Non-pigmented ciliary epithelial cell (primary cell): ENCODE results near the gene TP53I11.
A peak's percentile ranks its signal among the peaks of the same experiment; 100 is the strongest.

Experiments
- DNase-seq: peaks from one replicate; pipeline ENCODE4 v3.0.0-alpha.2; 2010; ENCODE audit warnings: low read depth

TP53I11 gene

DNA sequence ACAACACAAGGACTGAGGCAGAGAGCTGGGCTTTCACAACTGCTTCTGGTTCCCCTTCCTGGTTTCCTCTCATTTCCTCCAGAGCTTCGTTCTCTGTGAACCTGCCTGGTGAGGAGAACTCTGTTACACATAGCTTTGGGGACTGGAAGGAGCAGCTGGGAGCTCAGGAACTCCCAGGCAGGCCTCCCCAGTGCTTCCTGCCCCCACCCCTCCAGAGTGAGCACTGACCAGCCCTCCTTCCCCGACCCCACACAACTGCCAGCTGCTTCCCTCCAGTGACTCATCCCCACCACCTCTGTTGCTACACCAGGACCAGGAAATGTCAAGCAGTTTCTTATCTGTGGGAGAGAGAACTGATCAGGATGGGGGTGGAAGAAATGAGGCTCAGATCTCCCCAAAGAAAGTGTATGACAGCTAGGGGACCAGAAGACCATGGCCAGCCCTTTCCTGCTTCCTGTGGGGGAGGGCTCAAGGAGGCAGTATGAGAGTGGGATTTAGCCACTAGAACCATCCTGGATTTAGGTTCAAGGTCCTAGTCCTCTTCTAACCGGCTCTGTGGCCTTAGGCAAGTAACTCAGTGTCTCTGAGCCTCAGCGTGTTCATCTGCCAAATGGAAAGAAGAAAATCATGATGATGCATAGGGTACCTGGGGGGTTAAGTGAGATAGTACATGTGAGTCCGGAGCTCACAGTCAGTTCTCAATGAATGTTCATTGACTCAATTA lies 4.5 kb upstream of the TP53I11 start:
- DNase-seq, result peak; percentile 44

DNA sequence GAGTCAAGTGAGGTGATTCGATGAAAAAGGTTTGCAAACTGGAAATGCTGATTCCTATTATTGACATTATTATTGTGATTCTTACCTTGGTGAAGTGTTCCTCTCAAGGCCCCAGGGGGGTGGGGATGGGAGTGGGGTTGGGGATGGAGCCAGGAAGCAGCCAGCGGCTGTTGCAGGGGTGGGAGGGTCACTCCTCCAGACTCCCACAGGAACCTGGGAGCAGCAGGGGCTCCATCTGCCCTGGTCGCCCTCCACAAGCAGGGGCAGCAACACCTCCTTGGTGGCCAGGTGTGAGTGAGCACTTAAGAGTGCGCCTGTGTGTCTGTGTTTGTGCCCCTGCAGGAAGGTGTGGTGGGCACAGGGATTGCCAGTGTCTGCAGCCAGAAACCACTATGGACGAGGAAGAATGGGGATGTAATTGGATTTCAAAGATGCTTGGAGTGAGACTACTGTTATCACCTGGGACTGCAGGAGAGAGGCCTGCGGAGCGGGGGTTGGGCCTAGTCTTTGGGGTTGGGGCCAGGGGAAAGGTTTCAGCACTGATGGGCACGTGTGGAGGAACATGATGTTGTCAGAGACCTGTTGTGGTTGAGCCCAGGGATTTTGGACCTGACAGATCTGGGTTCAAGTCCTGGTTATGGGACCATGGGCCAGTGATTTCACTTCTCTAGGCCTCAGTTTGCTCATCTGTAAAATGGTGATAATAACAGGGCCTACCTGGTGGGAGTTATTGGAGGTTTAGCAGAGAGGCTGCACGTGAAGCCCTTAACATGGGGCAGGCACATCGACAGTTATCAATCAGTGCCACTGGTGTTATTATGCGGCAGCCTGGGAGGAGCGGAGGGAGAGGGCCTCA lies 3.6 kb upstream of the TP53I11 start:
- no peak for DNase-seq

DNA sequence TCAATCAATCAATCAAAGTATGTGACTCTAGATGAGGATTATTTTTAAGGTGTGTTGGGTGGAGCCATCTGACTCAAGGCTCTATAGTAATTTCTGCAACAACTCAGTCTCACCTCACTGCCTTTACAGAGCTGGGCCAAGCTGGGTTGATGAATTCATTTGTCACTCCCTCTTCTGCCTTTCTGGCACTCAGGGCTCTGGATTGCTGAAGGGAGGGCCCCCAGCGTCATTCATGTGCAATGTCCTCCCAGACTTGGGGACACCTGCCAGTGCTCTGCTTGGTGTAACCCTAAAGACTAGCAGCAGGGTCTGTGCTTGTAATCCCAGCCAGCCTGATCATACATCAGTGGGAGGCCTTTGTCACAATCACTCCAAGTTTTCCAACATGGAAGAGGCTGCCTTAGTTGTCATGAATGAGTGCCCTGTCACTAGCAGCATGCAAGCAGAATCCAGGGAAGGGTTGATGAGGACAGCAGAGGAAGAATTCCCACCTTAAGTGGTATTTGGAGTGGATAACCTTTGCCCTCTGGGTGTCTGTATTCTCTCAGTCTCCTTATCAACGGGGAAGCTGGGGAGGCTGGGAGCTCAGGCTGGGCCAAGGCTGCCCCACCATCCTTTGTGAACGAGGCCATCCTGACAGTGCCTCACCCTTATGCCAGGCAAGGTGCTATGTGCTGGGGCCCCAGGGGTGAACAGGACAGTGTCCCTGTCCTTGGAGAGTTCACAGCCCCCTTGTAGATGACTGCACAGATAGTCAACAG lies 2.0 kb upstream of the TP53I11 start:
- no peak for DNase-seq

DNA sequence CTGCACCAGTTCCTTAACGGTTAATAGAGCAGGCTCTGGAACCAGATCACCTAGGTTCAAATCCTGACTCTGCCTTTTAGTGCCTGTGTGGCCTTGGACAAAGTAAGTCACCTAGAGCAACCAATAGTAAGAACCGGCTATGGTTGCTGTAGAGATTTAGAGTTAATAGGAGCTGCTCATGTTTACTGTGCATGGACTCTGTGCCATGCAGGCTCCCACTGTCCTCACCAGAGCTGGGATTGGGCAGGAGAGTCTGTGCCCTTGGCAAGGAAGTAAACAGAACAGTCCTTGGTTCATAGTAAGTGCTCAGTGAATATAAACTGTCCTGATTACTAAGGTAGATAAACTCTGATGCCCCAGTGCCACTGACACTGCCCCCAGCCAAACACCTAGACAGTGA lies 1.4 kb upstream of the TP53I11 start:
- DNase-seq, result no peak

DNA sequence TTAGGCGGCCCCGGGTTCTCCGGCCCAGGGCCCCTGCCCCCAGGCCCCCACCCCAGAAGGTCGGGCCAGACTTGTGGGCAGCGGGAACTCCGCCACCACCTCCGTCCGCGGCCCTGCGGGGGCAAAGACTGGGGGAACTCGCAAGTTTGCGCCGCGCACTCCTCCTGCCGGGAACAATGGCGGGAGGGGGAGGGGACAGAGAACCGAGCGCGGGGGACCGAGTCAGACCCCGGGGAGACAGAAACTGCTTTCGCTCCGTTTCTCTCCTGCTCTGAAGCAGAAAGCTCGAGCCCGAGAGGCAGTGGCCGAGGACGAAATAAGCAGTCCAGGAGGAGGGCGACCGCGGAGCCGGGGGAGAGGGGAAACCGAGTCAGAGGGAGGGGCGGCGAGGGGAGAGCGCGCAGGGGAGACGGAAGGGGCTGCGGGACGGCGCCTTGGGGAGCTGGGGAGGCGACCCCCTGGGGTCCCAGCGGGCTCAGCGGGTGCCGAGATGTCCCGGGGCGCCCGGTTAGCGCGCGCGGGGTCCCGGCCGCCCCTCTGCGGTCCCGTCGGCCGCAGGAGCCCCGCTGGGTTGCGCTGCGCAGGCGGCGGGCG lies 555 bp downstream of the TP53I11 start:
- DNase-seq, result no peak

DNA sequence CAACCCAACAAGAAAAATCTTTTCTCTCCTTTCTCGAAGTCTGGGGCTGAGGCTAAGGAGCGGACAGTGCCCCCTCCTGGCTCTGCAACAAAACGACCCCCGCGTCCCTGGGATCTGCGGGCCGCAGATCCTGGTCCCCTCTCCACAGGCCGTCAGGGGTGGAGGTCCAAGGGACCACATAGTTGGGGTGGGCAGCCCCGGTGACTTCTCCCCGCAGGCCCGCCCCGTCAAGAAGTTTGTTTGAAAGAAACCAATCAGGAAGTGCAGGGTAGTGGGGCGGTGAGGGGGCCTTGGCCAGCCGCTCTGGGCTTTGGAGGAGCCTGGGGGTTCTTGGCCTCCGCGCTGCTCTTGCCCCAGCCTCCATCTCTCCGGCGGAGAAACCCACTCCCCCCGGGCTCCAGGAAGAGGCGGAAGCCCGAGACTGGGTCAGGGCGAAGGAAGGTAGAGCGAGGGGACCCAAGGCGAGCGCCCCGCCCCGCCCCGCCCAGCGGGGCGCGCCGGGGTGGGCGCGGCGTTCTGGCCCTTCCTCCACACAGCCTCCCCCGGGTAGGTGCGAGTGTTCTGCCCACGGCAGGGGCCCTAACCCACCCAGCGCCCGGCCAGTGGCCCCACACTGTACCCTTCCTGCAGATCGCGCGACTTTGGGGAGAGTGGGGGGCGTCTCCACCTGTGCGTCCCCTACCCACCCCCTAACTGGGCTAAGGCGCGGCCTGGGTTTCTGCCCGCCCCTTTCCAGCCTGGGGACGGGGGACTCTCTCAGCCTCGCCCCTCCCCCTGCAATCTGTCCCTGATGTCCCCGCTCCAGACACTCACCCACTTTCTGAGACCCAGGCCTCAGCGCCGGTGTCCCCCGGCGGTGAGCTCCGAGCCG lies 1.3 kb downstream of the TP53I11 start:
- DNase-seq, result no peak

DNA sequence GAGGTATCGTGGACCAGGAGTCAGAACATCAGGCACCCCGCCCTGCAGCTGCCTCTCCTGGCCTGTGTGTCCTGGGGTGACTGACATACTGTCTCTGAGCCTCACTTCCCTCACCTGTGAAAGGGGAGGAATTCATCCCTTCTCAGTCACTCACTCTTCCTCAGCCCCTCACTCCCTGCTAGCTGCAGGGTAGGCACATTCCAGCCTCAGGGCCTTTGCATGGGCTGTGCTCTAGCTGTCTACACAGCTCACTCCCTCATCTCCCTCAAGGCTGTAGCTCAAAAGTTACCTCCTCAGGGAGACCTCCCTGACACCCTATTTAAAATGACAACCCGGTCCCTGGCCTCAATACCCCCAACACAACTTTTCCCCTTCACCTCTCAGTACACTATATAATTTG lies 2.5 kb downstream of the TP53I11 start:
- DNase-seq, result no peak

DNA sequence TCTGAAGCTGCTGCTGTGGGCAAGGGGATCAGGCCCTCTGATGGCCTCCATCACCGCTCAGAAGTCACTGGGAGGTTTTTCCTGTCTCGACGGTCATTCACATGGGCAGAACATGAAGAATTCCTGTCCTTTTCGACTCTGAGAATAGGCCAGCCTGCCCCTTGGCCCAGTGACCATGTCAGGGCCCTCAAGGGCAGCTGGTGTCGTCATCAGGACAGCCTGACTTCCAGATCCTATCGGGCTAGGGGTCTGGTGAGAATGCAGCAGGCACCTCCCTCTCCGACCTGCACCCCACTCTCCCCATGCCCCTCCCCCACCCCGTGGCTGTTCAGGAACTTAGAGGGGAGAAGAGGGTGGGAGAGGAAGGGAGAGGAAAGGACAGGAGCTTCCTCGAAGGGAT lies 3.6 kb downstream of the TP53I11 start:
- DNase-seq, result no peak

DNA sequence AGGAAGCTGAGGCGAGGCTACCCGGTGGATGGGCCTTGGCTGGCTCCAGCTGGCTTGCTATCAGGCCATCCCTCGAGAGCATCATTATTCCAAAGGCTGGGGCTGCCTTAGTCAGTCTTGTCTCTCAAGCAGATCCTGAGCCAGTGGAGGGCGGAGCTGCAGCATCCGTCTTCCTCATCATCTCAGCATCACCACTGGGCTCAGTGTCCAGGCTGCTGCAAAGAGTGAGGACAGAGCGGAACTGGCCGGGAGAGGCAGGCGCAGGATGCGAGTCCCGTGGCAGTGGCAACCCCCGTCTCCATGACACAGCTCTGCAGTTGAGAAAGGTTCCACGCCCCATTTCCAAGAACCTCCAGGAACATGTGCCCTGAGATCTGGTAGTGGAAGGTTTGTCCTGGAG lies 4.4 kb downstream of the TP53I11 start:
- DNase-seq, result no peak

DNA sequence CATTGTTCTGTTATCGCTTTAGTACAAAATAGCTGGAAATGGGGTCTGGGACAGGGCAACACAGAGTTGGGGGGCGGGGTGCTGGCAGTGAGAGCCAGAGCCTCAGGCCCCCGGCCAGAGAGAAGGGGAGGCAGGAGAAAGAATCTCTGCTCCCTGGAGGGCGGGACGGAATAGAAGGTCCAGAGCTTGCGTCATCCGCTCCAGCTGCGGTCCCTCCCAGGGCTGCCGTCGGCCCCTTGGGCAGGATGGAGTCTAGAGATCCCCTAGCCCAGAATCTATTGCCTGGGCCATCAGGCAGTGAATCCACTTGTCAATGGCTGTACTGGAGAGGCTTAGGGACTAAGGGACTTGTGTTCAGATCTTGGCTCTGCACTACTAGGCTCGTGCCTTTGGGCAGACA lies 5.0 kb downstream of the TP53I11 start:
- DNase-seq, result no peak

DNA sequence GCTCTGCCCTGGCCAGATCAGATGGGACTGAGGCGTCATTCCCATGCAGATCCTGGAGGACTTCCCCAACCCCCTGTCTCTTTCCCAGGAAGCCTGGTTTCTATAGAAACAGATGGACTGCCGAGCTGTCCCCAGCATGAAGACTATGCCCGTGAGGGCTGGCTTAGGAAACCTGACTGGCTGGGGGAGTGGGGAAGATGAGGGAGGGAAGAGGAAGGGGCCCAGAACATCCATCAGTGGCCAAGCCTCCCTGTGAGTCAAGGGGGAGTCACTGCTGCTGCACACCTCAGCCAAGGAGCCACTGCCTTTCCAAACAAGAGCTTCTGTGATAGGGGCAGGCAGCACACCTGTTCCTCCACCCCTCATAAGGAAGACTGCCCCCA lies 5.8 kb downstream of the TP53I11 start:
- no peak for DNase-seq

DNA sequence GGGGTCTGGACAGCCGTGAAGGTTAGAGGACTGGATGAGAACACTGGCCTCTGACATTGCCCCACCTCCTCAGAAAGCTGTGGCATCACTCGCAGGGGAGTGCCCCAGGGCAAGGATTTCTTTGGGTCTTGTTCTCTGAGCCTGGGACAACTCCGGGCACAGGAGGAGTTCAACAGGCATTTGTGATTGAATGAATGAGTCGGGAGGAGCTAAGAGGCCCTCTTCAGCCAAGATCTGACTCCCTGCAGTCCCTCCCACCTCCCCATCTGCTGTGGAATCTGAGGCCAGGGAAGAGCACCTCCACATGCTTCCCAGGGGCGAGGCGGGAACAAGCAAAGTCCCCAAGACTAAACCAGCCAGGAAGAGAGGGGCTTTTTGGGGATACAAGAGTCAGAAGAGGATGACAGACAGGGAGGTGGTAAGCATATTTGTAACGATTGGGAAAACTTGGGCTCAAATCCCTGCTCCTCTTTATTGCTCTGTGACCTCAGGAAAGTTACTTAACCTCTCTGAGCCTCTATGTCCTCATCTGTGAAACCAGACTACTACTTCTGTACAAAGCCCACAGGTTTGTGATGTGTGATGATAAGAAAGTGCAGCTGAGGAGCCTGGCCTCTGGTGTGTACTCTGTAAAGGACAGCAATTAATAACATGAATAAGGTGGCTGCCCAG lies 6.4 kb downstream of the TP53I11 start:
- DNase-seq, result no peak

DNA sequence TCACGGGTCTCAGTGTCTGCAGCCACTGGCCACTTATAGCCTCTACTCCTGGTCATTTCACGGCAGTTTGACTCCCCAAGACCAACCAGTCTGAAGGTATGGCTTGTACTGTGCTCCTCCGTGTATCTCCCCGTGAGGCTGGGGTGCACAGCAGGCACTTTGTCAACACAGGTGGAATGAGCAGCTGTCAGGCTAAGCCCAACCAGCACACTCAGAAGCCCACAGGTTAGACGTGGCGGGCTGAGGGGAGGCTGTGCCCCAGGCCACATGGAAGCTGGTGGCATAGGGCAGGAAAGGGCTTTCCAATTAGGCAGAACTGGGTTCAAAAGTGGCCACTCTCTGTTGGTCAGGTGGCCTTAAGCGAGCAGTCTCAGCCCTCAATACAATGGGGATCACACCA lies 7.0 kb downstream of the TP53I11 start:
- DNase-seq, result no peak

DNA sequence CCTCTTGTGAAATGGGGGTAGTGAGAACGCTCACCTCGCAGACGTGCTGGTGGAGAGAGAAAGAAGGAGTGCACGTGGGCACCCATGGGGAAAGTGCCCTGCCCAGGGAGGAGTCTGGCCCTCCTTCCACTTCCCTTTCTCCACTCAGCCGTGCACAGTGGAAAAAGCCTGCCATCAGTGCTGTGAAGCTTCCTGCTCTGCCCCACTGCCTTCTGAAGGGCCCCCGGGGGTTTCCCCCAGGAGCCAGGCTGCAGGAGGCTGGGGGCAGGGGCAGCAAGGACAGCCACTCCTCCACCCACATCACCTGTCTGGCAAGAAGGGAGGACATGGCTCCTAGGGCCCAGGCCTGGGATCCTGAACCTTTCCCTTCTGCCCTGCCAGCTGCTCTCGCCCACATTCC lies 7.6 kb downstream of the TP53I11 start:
- no peak for DNase-seq

DNA sequence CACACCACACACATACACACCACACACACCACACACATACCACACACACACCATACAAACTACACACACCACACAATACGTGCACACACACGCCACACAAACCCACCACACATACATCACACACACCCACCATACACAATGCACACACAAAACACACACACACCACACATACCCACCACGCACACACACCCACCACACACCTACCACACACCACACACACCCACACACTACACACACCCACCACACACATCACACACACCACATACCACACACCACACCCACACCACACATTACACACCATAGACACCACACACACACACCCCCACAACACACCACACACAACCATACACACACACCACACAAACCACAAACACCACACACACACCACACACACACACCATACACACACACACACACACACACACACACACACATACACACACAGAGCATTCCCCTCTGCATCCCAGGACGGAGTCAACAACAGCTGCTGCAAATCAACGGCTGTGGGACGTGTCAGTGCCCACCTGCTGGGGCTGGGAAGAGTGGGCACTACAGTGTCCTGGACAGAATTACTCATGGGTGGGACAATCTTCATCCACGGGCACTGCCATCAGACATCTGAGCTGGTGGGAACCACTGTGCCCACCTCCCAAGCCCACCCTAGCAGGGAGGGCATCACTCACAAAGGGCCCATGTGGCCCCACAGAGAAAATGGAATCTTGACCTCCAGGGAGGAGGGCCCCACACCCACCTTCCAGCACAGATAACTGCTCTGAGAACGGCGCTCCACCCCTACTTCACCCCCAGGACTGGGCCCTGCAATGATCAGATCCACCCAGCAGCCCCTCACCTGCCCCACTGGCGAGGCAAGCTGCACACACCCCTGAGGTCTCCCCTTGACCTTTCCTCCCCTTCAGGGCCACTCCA lies 8.4 kb downstream of the TP53I11 start:
- no peak for DNase-seq

DNA sequence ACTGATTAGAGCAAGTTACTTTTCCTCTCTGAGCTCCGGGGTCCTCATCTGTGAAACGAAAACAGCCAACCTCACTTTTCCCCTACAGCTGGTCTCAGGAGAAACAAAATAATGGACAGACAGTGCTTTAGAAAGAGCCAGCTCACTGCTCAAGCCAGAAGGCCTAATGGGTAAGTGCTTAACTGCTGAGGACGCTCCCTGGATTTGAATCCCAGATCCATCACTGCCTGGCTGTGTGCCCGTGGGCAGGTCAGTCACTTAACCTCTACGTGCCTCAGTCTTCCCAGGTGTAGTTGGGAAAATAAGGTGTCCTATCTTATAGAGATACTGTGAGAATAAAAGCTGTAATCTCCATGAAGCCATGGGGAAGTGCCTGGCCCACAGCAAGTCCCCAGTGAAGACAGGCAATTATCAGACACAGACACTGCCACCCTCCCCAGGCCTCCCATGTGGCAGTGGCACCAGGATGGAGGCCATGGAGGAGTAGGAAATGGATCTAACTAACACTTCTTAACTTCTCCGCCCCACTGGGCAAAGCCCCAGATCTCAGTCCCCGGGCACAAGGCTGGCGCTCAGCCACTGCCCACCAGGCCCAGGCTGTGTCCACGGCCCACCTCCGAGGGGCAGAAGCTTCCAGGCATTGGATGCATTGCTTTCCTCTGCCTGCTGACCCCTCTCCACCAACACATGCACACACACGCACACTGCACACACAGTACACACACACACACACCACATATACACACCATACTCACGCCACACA lies 9.2 kb downstream of the TP53I11 start:
- no peak for DNase-seq

DNA sequence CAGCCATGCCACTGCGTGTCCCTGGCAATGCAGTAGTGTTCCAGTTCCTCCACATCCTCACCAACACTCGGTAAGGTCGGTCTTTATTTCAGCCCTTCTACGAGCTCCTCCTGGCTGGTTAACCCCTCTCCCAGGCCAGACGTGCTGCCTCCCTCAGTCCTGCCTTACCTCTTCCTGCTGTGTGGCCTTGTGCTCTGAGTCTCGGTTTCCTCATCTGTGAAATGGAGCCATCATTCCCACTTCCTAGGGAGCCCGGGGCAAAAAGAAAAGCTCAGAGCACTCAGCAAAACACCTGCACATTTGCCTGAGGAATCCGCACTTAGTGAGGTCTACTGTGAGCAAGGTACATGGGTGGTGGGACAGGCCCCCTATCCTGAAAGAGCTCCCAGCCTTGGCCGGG lies 9.8 kb downstream of the TP53I11 start:
- DNase-seq, result no peak

DNA sequence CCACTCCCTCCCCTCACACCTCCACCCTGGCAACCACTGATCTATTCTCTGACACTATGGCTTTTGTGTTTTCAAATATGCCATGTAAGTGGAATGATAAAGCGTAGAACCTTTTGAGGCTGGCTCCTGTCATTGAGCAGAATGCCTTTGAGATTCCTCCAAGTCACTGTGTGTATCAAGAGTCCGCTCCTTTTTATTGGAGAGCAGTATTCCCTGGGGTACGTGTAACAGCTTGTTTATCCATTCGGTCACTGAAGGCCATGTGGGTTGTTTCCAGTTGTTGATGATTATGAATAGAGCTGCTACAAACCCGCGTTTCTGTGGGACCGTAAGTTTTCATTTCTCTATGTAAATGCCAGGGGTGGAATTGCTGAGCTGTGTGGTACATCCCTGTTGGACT lies 10.3 kb downstream of the TP53I11 start:
- no peak for DNase-seq
